CD14-positive monocyte (primary cell): ENCODE results near the gene OVCA2. TPM values are rescaled to one million over a fixed set of nuclear protein-coding genes. Genes with fewer than 3 reads are reported as not detected.

Experiments
- DNase-seq, 3 donors: peaks; one replicate each; pipeline ENCODE4 v3.0.0-alpha.2; 2011 to 2022
- H2AFZ ChIP-seq: 2 replicates; pipeline ENCODE4 v1.6.0; 2012; ENCODE audit warnings: mild to moderate bottlenecking, low read depth, low read length, inconsistent platforms; ENCODE audit not compliant: insufficient read depth, poor library complexity, severe bottlenecking
- H3K27ac ChIP-seq, 2 donors: 1 replicate in 1 of 2; 2 replicates in 1 of 2; pipeline ENCODE4 v1.5.1; 2012 to 2013; ENCODE audit warnings: low read length in 2 of 2, control low read depth in 1 of 2, inconsistent platforms in 1 of 2, low read depth in 1 of 2, mild to moderate bottlenecking in 1 of 2
- H3K27me3 ChIP-seq, 2 donors: one replicate each; pipeline versions ENCODE4 v1.6.0 to v1.6.1; 2011 to 2013; ENCODE audit warnings: low read length in 2 of 2; ENCODE audit not compliant: control insufficient read depth in 2 of 2, insufficient read depth in 2 of 2
- H3K36me3 ChIP-seq, 2 donors: replicated peaks in 1 of 2; 1 replicate in 1 of 2; 2 replicates in 1 of 2; pipeline versions ENCODE4 v1.5.1 to v1.6.1; 2012 to 2013; ENCODE audit warnings: low read length in 2 of 2, control low read depth in 1 of 2, inconsistent platforms in 1 of 2, mild to moderate bottlenecking in 1 of 2; ENCODE audit not compliant: insufficient read depth in 2 of 2, control insufficient read depth in 1 of 2
- H3K4me1 ChIP-seq, 2 donors: 1 replicate in 1 of 2; 2 replicates in 1 of 2; pipeline versions ENCODE4 v1.5.1 to v1.6.1; 2012 to 2013; ENCODE audit warnings: low read length in 2 of 2, control low read depth in 1 of 2, inconsistent platforms in 1 of 2, mild to moderate bottlenecking in 1 of 2, moderate library complexity in 1 of 2; ENCODE audit not compliant: insufficient read depth in 2 of 2, control insufficient read depth in 1 of 2
- H3K4me2 ChIP-seq: replicated peaks from 2 replicates; pipeline ENCODE3; 2012; ENCODE audit warnings: low read length, moderate library complexity, mild to moderate bottlenecking; ENCODE audit not compliant: poor library complexity, severe bottlenecking; ENCODE audit errors: extremely low read depth
- H3K4me3 ChIP-seq, 3 experiments: fragments of 200-600 bp in 1 of 3; sonication (generic) in 1 of 3; replicated peaks in 1 of 3; 1 replicate in 2 of 3; 2 replicates in 1 of 3; pipeline ENCODE4 v1.5.1; 2011 to 2013; ENCODE audit warnings: low read length in 3 of 3, mild to moderate bottlenecking in 3 of 3, control low read depth in 2 of 3, low read depth in 2 of 3, inconsistent platforms in 1 of 3, moderate library complexity in 1 of 3
- H3K79me2 ChIP-seq: 2 replicates; pipeline ENCODE4 v1.6.0; 2012; ENCODE audit warnings: mild to moderate bottlenecking, control low read depth, inconsistent platforms, low read length, moderate library complexity; ENCODE audit not compliant: insufficient read depth
- H3K9ac ChIP-seq: 2 replicates; pipeline ENCODE4 v1.6.0; 2017; ENCODE audit warnings: low read length, mild to moderate bottlenecking; ENCODE audit not compliant: insufficient read depth, poor library complexity, severe bottlenecking
- H3K9me3 ChIP-seq, 2 donors: replicated peaks in 1 of 2; 1 replicate in 1 of 2; 2 replicates in 1 of 2; pipeline versions ENCODE4 v1.5.1 to v1.6.1; 2012 to 2013; ENCODE audit warnings: low read length in 2 of 2, control low read depth in 1 of 2; ENCODE audit not compliant: control insufficient read depth in 1 of 2, insufficient read depth in 1 of 2
- H4K20me1 ChIP-seq: 2 replicates; pipeline ENCODE4 v1.6.0; 2012; ENCODE audit warnings: mild to moderate bottlenecking, low read length, control low read depth, moderate library complexity; ENCODE audit not compliant: insufficient read depth
- H3K27ac Mint-ChIP-seq, 7 donors: one replicate each; pipeline ENCODE4 v1.8.0; 2020; ENCODE audit warnings: mild to moderate bottlenecking in 7 of 7, mixed read lengths in 7 of 7, moderate library complexity in 6 of 7, inconsistent platforms in 2 of 7
- H3K27me3 Mint-ChIP-seq, 3 donors: one replicate each; pipeline ENCODE4 v1.8.0; 2021 to 2022; ENCODE audit warnings: low read depth in 3 of 3, mild to moderate bottlenecking in 3 of 3, mixed read lengths in 3 of 3, moderate library complexity in 3 of 3, inconsistent platforms in 1 of 3
- H3K36me3 Mint-ChIP-seq, 2 donors: one replicate each; pipeline ENCODE4 v1.8.0; 2020; ENCODE audit warnings: mixed read lengths in 2 of 2, inconsistent platforms in 1 of 2, mild to moderate bottlenecking in 1 of 2
- H3K4me1 Mint-ChIP-seq: one replicate; pipeline ENCODE4 v1.8.0; 2020; ENCODE audit warnings: mild to moderate bottlenecking, mixed read lengths
- H3K4me3 Mint-ChIP-seq, 2 donors: one replicate each; pipeline ENCODE4 v1.8.0; 2020; ENCODE audit warnings: mild to moderate bottlenecking in 2 of 2, mixed read lengths in 2 of 2, moderate library complexity in 1 of 2
- H3K9me3 Mint-ChIP-seq, 7 donors: one replicate each; pipeline ENCODE4 v1.8.0; 2020 to 2022; ENCODE audit warnings: mixed read lengths in 7 of 7, mild to moderate bottlenecking in 6 of 7, moderate library complexity in 6 of 7, inconsistent platforms in 2 of 7
- CTCF ChIP-seq: fragments of 200-600 bp; IDR thresholded peaks from one replicate; pipeline ENCODE4 v1.8.0; 2022; ENCODE audit warnings: antibody characterized with exemption, mild to moderate bottlenecking
- WGBS: methylation state at CpG from one replicate; pipeline ENCODE4 v1.1.5; 2013; ENCODE audit warnings: missing lambda C conversion rate; ENCODE audit not compliant: insufficient coverage; 5-methylcytosine and 5-hydroxymethylcytosine counted together
- intact Hi-C, 2 donors: fragments of 100-400 bp; cut with micrococcal nuclease; formaldehyde crosslinking; loops; one replicate each; pipeline versions ENCODE4 v1.15.0 to v1.15.1; 2023
- polyA plus RNA-seq, 3 donors: library from polyadenylated mRNA; depleted of rRNA in 1 of 3; unstranded in 2 of 3; stranded (reverse) in 1 of 3; fragments of 300-500 nt in 2 of 3; fragments of >200 nt in 1 of 3; fragmentation: Illumina TruSeq in 2 of 3; gene quantifications; 1 replicate in 2 of 3; 2 replicates in 1 of 3; pipeline ENCODE4 v1.2.3, GENCODE V29; 2012 to 2021

OVCA2 gene
- polyA plus RNA-seq, 3 donors: 30.5 to 94.9 (median 69.1) TPM

DNA sequence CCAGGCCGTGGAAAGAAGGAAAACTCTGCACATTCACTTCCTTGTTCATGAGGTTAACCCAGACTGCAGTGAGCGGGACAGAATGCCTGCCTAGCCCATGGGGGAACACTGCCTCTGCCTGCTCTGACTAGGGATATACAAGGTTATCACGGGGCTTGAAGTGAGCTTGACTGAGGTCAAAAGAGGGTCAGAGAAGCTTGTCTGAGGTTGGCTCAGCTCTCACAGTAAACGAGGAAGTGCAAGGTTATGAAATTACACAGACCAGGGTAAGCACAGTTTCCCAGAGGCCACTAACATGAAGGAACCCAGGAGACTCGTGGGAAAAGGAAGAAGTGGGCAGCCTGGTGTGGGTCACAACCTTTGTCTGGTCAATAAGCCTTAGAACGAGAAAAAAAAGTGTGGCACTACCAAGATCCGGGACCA lies 41.8 kb downstream of the OVCA2 start:
- H3K4me3 Mint-ChIP-seq: peak overlapping the region; percentile 34 to 78

More for the DNA sequence above, 41.8 kb downstream of the OVCA2 start:
- H4K20me1 ChIP-seq: no peaks in the 10 kb centered on the region
- Mint-ChIP-seq H3K27me3 (peaks cover 17 to 33% (median 32%) of the 10 kb centered on the region in 3 donors), H3K27ac (peak overlapping the region; percentile 81 to 90 (median 89)), H3K9me3 (peaks cover 0 to 3% (median 0%) of the 10 kb centered on the region in 7 donors), H3K36me3 (peaks cover 64 to 70% of the 10 kb centered on the region in 2 donors), H3K4me1 (peaks cover 65% of the 10 kb centered on the region)
- H2AFZ ChIP-seq: no peak overlapping the region
- H3K9ac ChIP-seq: peak overlapping the region; percentile 50
- intact Hi-C loops: loop anchor here in 1 of 2 donors (5.0 kb wide), 1 partner anchor 39 kb away; no protein-coding TSS in a partner anchor
- peak overlapping the region; percentile 37 for H3K4me2 ChIP-seq
- no peaks in the 10 kb centered on the region for H3K9me3 ChIP-seq
- peaks cover 0 to 6% of the 10 kb centered on the region in 2 donors for H3K27me3 ChIP-seq
- H3K36me3 ChIP-seq: peaks cover 12 to 28% of the 10 kb centered on the region in 2 donors
- peak; percentile 97 to 99 (median 98) for DNase-seq
- TF ChIP-seq CTCF: no peak
- H3K4me3 ChIP-seq: peak overlapping the region in 1 of 3 experiments; percentile 37
- H3K79me2 ChIP-seq: no peaks in the 10 kb centered on the region
- WGBS: 0% methylated on average over 7 of the region's 7 CpGs
- H3K27ac ChIP-seq: peak overlapping the region; percentile 74 to 76
- peaks cover 63 to 66% of the 10 kb centered on the region in 2 donors for H3K4me1 ChIP-seq
